Vagina (tissue), 2 donors: ENCODE measurements around the gene GLO1. TPM values are rescaled to one million over a fixed set of nuclear protein-coding genes. Genes with fewer than 3 reads are reported as not detected.

ENCODE experiments used
- DNase-seq, 2 donors: peaks; one replicate each; pipeline ENCODE4 v3.0.0-alpha.2; 2017; ENCODE audit errors: extremely low spot score in 2 of 2
- H3K27ac ChIP-seq: fragments of 200-600 bp; sonication (generic); one replicate; pipeline ENCODE4 v1.5.1; 2019
- H3K27me3 ChIP-seq: fragments of 200-600 bp; sonication (generic); one replicate; pipeline ENCODE4 v1.5.1; 2019
- H3K36me3 ChIP-seq, 2 donors: fragments of 200-600 bp; sonication (generic); one replicate each; pipeline ENCODE4 v1.5.1; 2017 to 2019
- H3K4me1 ChIP-seq: fragments of 200-600 bp; sonication (generic); one replicate; pipeline ENCODE4 v1.5.1; 2019
- H3K4me3 ChIP-seq, 2 donors: fragments of 200-600 bp; sonication (generic); 1 replicate in 1 of 2; 2 replicates in 1 of 2; pipeline ENCODE4 v1.5.1; 2016 to 2019
- H3K9me3 ChIP-seq: fragments of 200-600 bp; sonication (generic); one replicate; pipeline ENCODE4 v1.5.1; 2019
- CTCF ChIP-seq, 3 experiments: fragments of 450-650 bp in 2 of 3; fragments of 200-600 bp in 1 of 3; sonication (generic) in 1 of 3; IDR thresholded peaks; one replicate each; pipeline ENCODE4 v1.5.1; 2017 to 2019; ENCODE audit warnings: antibody characterized with exemption in 3 of 3, mild to moderate bottlenecking in 2 of 3, moderate library complexity in 2 of 3
- POLR2A ChIP-seq, 2 donors: fragments of 450-650 bp; IDR thresholded peaks; one replicate each; pipeline ENCODE4 v1.6.1; 2017; ENCODE audit warnings: antibody characterized with exemption in 2 of 2, mild to moderate bottlenecking in 2 of 2, moderate library complexity in 2 of 2
- POLR2AphosphoS5 ChIP-seq, 2 donors: sonication (generic); formaldehyde crosslinking; IDR thresholded peaks; one replicate each; pipeline ENCODE4 v1.9.0; 2017; ENCODE audit warnings: antibody characterized with exemption in 2 of 2, mild to moderate bottlenecking in 2 of 2, low read depth in 1 of 2; ENCODE audit not compliant: insufficient read depth in 1 of 2
- intact Hi-C: fragments of 100-400 bp; cut with DNase I; formaldehyde crosslinking; loops from one replicate; pipeline ENCODE4 v1.15.1; 2023
- total RNA-seq: library from RNA; depleted of rRNA; stranded (reverse); fragments of >200 nt; gene quantifications from one replicate; pipeline ENCODE4 v1.2.3, GENCODE V29; 2016

The GLO1 gene
- total RNA-seq, 1 donor from 2014 or later = 59.7 TPM

- no peak for DNase-seq
- H3K4me1 ChIP-seq = no peaks in the 10 kb centered on the region
- no peaks in the 10 kb centered on the region for H3K27me3 ChIP-seq
- H3K27ac ChIP-seq = no peak overlapping the region
- peaks cover 0 to 17% of the 10 kb centered on the region in 2 donors for H3K36me3 ChIP-seq
- no peak overlapping the region for H3K4me3 ChIP-seq
- intact Hi-C loops = no loop called here
- H3K9me3 ChIP-seq = no peaks in the 10 kb centered on the region
- TF ChIP-seq POLR2AphosphoS5 (IDR thresholded peaks at IDR 0.05; ENCODE audit: insufficient read depth in 1 of 2, low read depth in 1 of 2) (no peak), CTCF (IDR thresholded peaks at IDR 0.05) (peak; percentile 44 to 64 (median 46))
Measured at GRCh38 chr6:38671885-38672467, 31.0 kb downstream of the GLO1 start.

GRCh38 chr6:38658418-38659167 lies 44.4 kb downstream of the GLO1 start:
- intact Hi-C loops = no loop called here
- no peak for TF ChIP-seq POLR2AphosphoS5 (IDR thresholded peaks at IDR 0.05; ENCODE audit: insufficient read depth in 1 of 2, low read depth in 1 of 2)
- H3K27me3 ChIP-seq = no peaks in the 10 kb centered on the region
- H3K27ac ChIP-seq = no peak overlapping the region
- no peaks in the 10 kb centered on the region for H3K36me3 ChIP-seq
- no peak for DNase-seq
- no peaks in the 10 kb centered on the region for H3K4me1 ChIP-seq
- no peak overlapping the region for H3K4me3 ChIP-seq
- no peaks in the 10 kb centered on the region for H3K9me3 ChIP-seq

GRCh38 chr6:38656896-38657295 lies 46.0 kb downstream of the GLO1 start:
- no peak for DNase-seq
- Histone ChIP-seq H3K27me3 (no peaks in the 10 kb centered on the region), H3K36me3 (no peaks in the 10 kb centered on the region), H3K4me1 (no peaks in the 10 kb centered on the region), H3K9me3 (no peaks in the 10 kb centered on the region), H3K4me3 (no peak overlapping the region), H3K27ac (no peak overlapping the region)
- TF ChIP-seq POLR2A (IDR thresholded peaks at IDR 0.05) = no peak
- intact Hi-C loops = no loop called here

GRCh38 chr6:38654263-38654662 lies 48.7 kb downstream of the GLO1 start:
- Histone ChIP-seq H3K4me1 (no peaks in the 10 kb centered on the region), H3K4me3 (no peak overlapping the region), H3K27me3 (no peaks in the 10 kb centered on the region), H3K9me3 (no peaks in the 10 kb centered on the region), H3K36me3 (no peaks in the 10 kb centered on the region), H3K27ac (no peak overlapping the region)
- intact Hi-C loops = no loop called here
- no peak for DNase-seq
- TF ChIP-seq CTCF (IDR thresholded peaks at IDR 0.05) = no peak
- no peak for TF ChIP-seq POLR2AphosphoS5 (IDR thresholded peaks at IDR 0.05; ENCODE audit: insufficient read depth in 1 of 2, low read depth in 1 of 2)
- no peak for TF ChIP-seq POLR2A (IDR thresholded peaks at IDR 0.05)

GRCh38 chr6:38651121-38651784 lies 51.7 kb downstream of the GLO1 start:
- intact Hi-C loops = no loop called here
- DNase-seq = no peak
- Histone ChIP-seq H3K9me3 (no peaks in the 10 kb centered on the region), H3K4me1 (no peaks in the 10 kb centered on the region), H3K27ac (no peak overlapping the region), H3K36me3 (no peaks in the 10 kb centered on the region), H3K27me3 (no peaks in the 10 kb centered on the region), H3K4me3 (no peak overlapping the region)
- no peak for TF ChIP-seq POLR2AphosphoS5 (IDR thresholded peaks at IDR 0.05; ENCODE audit: insufficient read depth in 1 of 2, low read depth in 1 of 2)
- no peak for TF ChIP-seq CTCF (IDR thresholded peaks at IDR 0.05)
- no peak for TF ChIP-seq POLR2A (IDR thresholded peaks at IDR 0.05)
